Glutamatergic neuron (in vitro differentiated cells): ENCODE measurements around the gene C2CD2L. TPM values are rescaled to one million over a fixed set of nuclear protein-coding genes. Genes with fewer than 3 reads are reported as not detected.

Experiments
- DNase-seq: peaks from one replicate; pipeline ENCODE4 v3.0.0; 2022
- H3K27ac Mint-ChIP-seq: one replicate; pipeline ENCODE4 v1.8.0; 2020; ENCODE audit warnings: mild to moderate bottlenecking, mixed read lengths, inconsistent platforms; ENCODE audit not compliant: unreplicated experiment
- H3K27me3 Mint-ChIP-seq: one replicate; pipeline ENCODE4 v1.8.0; 2020; ENCODE audit warnings: mild to moderate bottlenecking, moderate library complexity, mixed read lengths, inconsistent platforms; ENCODE audit not compliant: unreplicated experiment
- H3K36me3 Mint-ChIP-seq: one replicate; pipeline ENCODE4 v1.8.0; 2020; ENCODE audit warnings: mild to moderate bottlenecking, mixed read lengths, inconsistent platforms; ENCODE audit not compliant: unreplicated experiment
- H3K4me1 Mint-ChIP-seq: one replicate; pipeline ENCODE4 v1.8.0; 2020; ENCODE audit warnings: mild to moderate bottlenecking, low read depth, mixed read lengths, inconsistent platforms; ENCODE audit not compliant: unreplicated experiment
- H3K4me3 Mint-ChIP-seq: one replicate; pipeline ENCODE4 v1.8.0; 2020; ENCODE audit warnings: mild to moderate bottlenecking, mixed read lengths, inconsistent platforms; ENCODE audit not compliant: unreplicated experiment
- H3K9me3 Mint-ChIP-seq: one replicate; pipeline ENCODE4 v1.8.0; 2020; ENCODE audit warnings: mild to moderate bottlenecking, moderate library complexity, mixed read lengths, inconsistent platforms; ENCODE audit not compliant: unreplicated experiment
- CTCF ChIP-seq: fragments of 200-600 bp; sonication (generic); IDR thresholded peaks from one replicate; pipeline ENCODE4 v1.5.0; 2021; ENCODE audit not compliant: partially characterized antibody, unreplicated experiment
- total RNA-seq: library from RNA; stranded (reverse); fragmentation: NEBNext Ultra II Directional; extraction: Animal tissue kit (Norgen Biotek cat#: 25700); gene quantifications from one replicate; pipeline ENCODE4 v1.2.1, GENCODE V29; 2021; ENCODE audit not compliant: unreplicated experiment

Gene C2CD2L
- total RNA-seq, 1 donor from 2014 or later = 32.8 TPM

- H3K27ac Mint-ChIP-seq = no peak overlapping the region
- DNase-seq = no peak
- H3K27me3 Mint-ChIP-seq = peaks cover 7% of the 10 kb centered on the region
- H3K4me3 Mint-ChIP-seq = no peak overlapping the region
- H3K9me3 Mint-ChIP-seq = peaks cover 6% of the 10 kb centered on the region
- no peak for TF ChIP-seq CTCF
- H3K36me3 Mint-ChIP-seq = peaks cover 6% of the 10 kb centered on the region
- peaks cover 10% of the 10 kb centered on the region for H3K4me1 Mint-ChIP-seq
These were observed 44.9 kb downstream of the C2CD2L start for GRCh38 chr11:119152043-119152442.

GRCh38 chr11:119152604-119153003 lies 45.5 kb downstream of the C2CD2L start:
- peaks cover 1% of the 10 kb centered on the region for H3K36me3 Mint-ChIP-seq
- TF ChIP-seq CTCF = no peak
- peaks cover 4% of the 10 kb centered on the region for H3K27me3 Mint-ChIP-seq
- no peak overlapping the region for H3K4me3 Mint-ChIP-seq
- H3K4me1 Mint-ChIP-seq = peaks cover 7% of the 10 kb centered on the region
- no peak overlapping the region for H3K27ac Mint-ChIP-seq
- no peak for DNase-seq
- peaks cover 3% of the 10 kb centered on the region for H3K9me3 Mint-ChIP-seq

- Mint-ChIP-seq H3K9me3 (peaks cover under 1% of the 10 kb centered on the region), H3K4me3 (no peak overlapping the region), H3K36me3 (no peaks in the 10 kb centered on the region), H3K4me1 (peaks cover 1% of the 10 kb centered on the region), H3K27ac (no peak overlapping the region), H3K27me3 (peaks cover 4% of the 10 kb centered on the region)
- TF ChIP-seq CTCF = no peak
- no peak for DNase-seq
These were observed 46.1 kb downstream of the C2CD2L start for GRCh38 chr11:119153049-119153818.

GRCh38 chr11:119154178-119154577 lies 47.0 kb downstream of the C2CD2L start:
- TF ChIP-seq CTCF = no peak
- DNase-seq = no peak
- no peaks in the 10 kb centered on the region for H3K9me3 Mint-ChIP-seq
- H3K4me1 Mint-ChIP-seq = no peaks in the 10 kb centered on the region
- no peak overlapping the region for H3K27ac Mint-ChIP-seq
- H3K36me3 Mint-ChIP-seq = no peaks in the 10 kb centered on the region
- no peak overlapping the region for H3K4me3 Mint-ChIP-seq
- H3K27me3 Mint-ChIP-seq = no peaks in the 10 kb centered on the region

- TF ChIP-seq CTCF = peak; percentile 20
- Mint-ChIP-seq H3K4me3 (no peak overlapping the region), H3K36me3 (no peaks in the 10 kb centered on the region), H3K9me3 (no peaks in the 10 kb centered on the region), H3K4me1 (no peaks in the 10 kb centered on the region), H3K27me3 (peaks cover 1% of the 10 kb centered on the region), H3K27ac (no peak overlapping the region)
- DNase-seq = peak; percentile 33
These were observed 48.8 kb downstream of the C2CD2L start for GRCh38 chr11:119155733-119156492.
